ENCODE data around the gene SLC5A8. TPM values are rescaled to one million over a fixed set of nuclear protein-coding genes. Genes with fewer than 3 reads are reported as not detected.

The SLC5A8 gene
- total RNA-seq, 2 experiments from 2014 or later: not detected

DNA sequence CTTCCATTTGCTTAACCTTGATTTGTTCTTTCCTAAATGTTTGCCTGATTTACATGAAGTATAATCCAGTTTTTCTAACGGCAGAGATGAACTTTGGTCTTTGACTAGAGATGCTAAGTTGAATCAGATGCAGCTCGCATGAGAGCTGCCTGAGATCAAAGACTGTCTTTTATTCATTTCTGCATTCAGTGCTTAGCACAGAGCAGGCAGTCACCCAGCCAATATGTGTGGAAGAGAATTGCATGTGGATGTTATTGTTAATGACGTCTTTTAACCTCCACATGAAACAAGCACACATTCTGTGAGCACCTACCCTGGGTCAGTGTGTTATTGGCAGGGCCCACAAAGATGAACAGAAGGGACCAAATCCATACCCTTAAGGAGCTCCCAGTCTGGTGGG is 99.2 kb downstream of the SLC5A8 start:
- Mint-ChIP-seq H3K36me3 (no peaks in the 10 kb centered on the region), H3K27me3 (no peaks in the 10 kb centered on the region), H3K4me1 (no peaks in the 10 kb centered on the region), H3K27ac (no peak overlapping the region), H3K4me3 (no peak overlapping the region), H3K9me3 (no peaks in the 10 kb centered on the region)
- no peak for DNase-seq

DNA sequence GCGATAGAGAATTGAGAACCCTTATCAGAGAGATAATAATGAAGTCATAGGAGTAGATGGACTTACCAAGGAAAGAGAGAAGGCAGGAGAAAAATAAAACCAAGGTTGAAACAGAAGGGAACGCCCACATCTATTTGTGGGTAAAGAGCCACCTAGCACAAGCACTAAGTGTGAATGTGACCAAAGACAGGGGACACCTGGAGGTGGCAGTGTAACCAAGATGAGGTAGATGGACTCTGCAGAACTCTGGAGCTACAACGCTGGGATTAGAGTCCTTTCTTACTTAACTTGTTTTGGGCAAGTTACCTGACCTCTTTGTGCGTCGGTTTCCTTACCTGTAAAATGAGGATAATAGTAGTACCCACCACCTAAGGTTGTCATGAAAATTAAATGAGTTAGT is 101.9 kb downstream of the SLC5A8 start:
- H3K9me3 Mint-ChIP-seq: no peaks in the 10 kb centered on the region
- H3K27me3 Mint-ChIP-seq: no peaks in the 10 kb centered on the region
- H3K27ac Mint-ChIP-seq: no peak overlapping the region
- no peak overlapping the region for H3K4me3 Mint-ChIP-seq
- DNase-seq: no peak
- H3K36me3 Mint-ChIP-seq: no peaks in the 10 kb centered on the region
- H3K4me1 Mint-ChIP-seq: no peaks in the 10 kb centered on the region

DNA sequence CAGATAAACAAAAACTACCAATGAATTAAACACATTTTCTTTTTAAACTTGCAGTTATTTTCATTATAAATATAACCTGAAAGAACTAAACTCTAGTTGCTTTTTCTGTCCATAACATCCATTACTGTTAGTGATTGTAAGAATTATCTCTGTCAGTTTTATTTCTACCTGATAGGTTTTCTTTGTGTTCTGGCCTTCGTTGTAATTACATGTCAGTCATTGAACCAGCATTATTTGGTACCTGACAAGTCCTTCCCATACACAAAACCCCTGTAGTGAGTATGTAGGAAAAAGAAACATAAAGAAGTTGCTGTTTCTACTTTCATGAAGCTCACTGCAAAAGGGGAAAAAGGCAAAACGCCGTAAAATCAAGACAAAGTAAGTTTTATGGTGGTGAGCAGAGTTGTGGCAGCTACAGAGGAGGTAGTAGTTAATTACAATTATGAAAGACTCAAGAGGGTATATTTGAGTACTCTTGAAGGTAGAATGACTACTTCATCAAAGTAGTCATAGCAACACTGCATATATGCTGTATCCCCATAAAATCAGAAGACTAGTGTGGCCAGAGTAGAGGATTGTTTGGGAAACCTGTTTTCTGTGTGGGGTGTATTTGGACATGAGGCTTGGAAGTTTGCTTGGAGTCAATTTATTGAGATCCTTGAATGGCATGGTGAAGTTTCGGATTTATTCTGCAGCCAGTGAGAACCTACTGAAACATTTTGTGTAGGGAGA is 102.8 kb downstream of the SLC5A8 start:
- H3K9me3 Mint-ChIP-seq: no peaks in the 10 kb centered on the region
- DNase-seq: no peak
- H3K27ac Mint-ChIP-seq: no peak overlapping the region
- H3K4me3 Mint-ChIP-seq: no peak overlapping the region
- no peaks in the 10 kb centered on the region for H3K27me3 Mint-ChIP-seq
- no peaks in the 10 kb centered on the region for H3K4me1 Mint-ChIP-seq
- no peaks in the 10 kb centered on the region for H3K36me3 Mint-ChIP-seq

Other genes starting within 250 kb of the SLC5A8 start
- gene UTP20, start 69.9 kb upstream of the SLC5A8 start, total RNA-seq: 10 to 100 TPM; 50.7 to 51.0 TPM
- 10 to 100 TPM; 66.2 to 78.0 TPM for gene ARL1, start 197.5 kb upstream of the SLC5A8 start, total RNA-seq